GM19043 (cell line): ENCODE data around the gene CALR3.

Experiments used
- ATAC-seq: cut with Tn5 transposase; IDR thresholded peaks from one replicate; pipeline ENCODE4 v1.9.1; 2021; ENCODE audit warnings: low read depth; ENCODE audit not compliant: unreplicated experiment

The CALR3 gene

GRCh38 chr19:16435238-16435917, 60.6 kb downstream of the CALR3 start:
- no peak for ATAC-seq

DNA sequence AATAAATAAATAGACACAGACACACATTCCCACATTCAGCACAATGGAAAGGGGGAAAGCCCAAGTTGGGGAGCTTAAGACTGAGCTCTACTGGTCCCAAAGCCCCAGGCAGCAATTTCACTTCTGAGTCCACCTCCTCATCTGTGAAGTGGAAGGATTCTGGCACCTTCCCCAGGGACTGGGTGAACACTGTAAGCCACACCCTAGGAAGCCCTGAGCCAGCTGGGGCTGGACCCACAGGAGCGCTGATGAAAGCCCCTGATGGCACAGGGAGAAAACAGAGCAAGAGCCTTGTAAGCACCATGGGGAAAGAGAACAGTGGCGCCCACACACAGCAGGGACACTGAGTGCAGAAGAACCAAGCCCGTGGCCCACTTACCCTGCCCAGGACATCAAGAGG, 62.0 kb downstream of the CALR3 start:
- no peak for ATAC-seq

- no peak for ATAC-seq
Measured at GRCh38 chr19:16429759-16430091, 66.2 kb downstream of the CALR3 start.

DNA sequence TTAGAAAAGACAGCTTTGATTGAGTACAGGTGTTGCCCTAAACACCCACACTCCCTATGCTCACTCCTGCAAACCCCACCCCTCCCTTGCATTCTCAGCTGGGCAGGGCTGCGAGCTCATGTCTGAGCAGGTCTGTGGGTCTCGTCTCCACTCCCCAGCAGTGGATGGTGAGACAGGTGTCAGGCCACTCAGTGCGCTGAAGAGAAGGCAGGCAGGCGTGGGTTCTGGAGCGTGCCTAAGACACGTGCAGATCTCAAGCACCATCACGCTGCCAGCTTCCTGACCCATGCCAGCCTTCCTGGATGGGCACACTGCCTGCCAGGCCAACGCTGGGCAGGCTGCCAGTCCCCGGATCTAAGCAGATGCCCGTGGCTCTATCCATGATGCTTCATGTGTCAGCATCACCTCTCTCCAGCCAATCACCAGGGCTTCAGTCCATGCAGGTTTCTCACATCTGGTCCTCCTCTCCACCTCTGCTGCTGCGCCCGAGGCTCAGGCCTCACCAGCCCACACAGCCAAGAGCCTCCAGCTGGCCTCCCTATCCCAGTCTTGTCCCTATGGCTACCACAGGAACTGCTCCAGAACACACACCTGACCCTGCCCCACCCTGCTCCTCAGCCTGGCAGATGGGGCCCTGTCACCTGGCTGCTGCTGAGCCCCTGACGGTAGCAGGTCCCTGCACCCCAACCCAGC, 66.8 kb downstream of the CALR3 start:
- no peak for ATAC-seq
